Mesenchymal stem cell (in vitro differentiated cells and primary cell): ENCODE measurements around the gene TCHP.
A peak's percentile ranks its signal among the peaks of the same experiment; 100 is the strongest.

Experiments used
- DNase-seq: peaks from one replicate; pipeline ENCODE4 v3.0.0-alpha.2; 2013
- H2AFZ ChIP-seq: one replicate; pipeline ENCODE4 v1.6.1; 2013; ENCODE audit warnings: low read depth, mild to moderate bottlenecking, control low read depth, inconsistent platforms, low read length, moderate library complexity
- H2AK5ac ChIP-seq: 2 replicates; pipeline ENCODE4 v1.6.1; 2013; ENCODE audit warnings: low read length, moderate library complexity, mild to moderate bottlenecking, inconsistent platforms; ENCODE audit not compliant: severe bottlenecking
- H2BK120ac ChIP-seq: one replicate; pipeline ENCODE4 v1.6.1; 2013; ENCODE audit warnings: low read depth, mild to moderate bottlenecking, inconsistent platforms, low read length, moderate library complexity
- H2BK12ac ChIP-seq, 2 experiments: one replicate each; pipeline ENCODE4 v1.6.1; 2013; ENCODE audit warnings: inconsistent platforms in 2 of 2, low read length in 2 of 2, mild to moderate bottlenecking in 2 of 2, moderate library complexity in 2 of 2, control low read depth in 1 of 2
- H2BK15ac ChIP-seq: one replicate; pipeline ENCODE4 v1.6.1; 2013; ENCODE audit warnings: mild to moderate bottlenecking, low read depth, inconsistent platforms; ENCODE audit not compliant: poor library complexity, severe bottlenecking
- H2BK5ac ChIP-seq: 2 replicates; pipeline ENCODE4 v1.6.1; 2013; ENCODE audit warnings: low read depth, mild to moderate bottlenecking, low read length, control low read depth, inconsistent platforms; ENCODE audit not compliant: poor library complexity, severe bottlenecking
- H3K14ac ChIP-seq, 2 experiments: one replicate each; pipeline ENCODE4 v1.6.1; 2013; ENCODE audit warnings: inconsistent platforms in 2 of 2, low read length in 2 of 2, control low read depth in 1 of 2, mild to moderate bottlenecking in 1 of 2, moderate library complexity in 1 of 2
- H3K18ac ChIP-seq, 2 experiments: one replicate each; pipeline ENCODE4 v1.6.1; 2013; ENCODE audit warnings: inconsistent platforms in 2 of 2, low read length in 2 of 2, control low read depth in 1 of 2, low read depth in 1 of 2, mild to moderate bottlenecking in 1 of 2
- H3K23ac ChIP-seq, 2 experiments: one replicate each; pipeline ENCODE4 v1.6.1; 2013; ENCODE audit warnings: inconsistent platforms in 2 of 2, low read length in 2 of 2, mild to moderate bottlenecking in 2 of 2, moderate library complexity in 2 of 2, control low read depth in 1 of 2
- H3K27ac ChIP-seq: 2 replicates; pipeline ENCODE4 v1.5.1; 2013; ENCODE audit warnings: mild to moderate bottlenecking, moderate library complexity, low read length, control low read depth, inconsistent platforms; ENCODE audit not compliant: poor library complexity, severe bottlenecking
- H3K27me3 ChIP-seq, 2 experiments: 2 replicates each; pipeline versions ENCODE4 v1.6.1 to v1.7.0; 2013; ENCODE audit warnings: low read length in 2 of 2, mild to moderate bottlenecking in 2 of 2, moderate library complexity in 2 of 2, control low read depth in 1 of 2, inconsistent platforms in 1 of 2; ENCODE audit not compliant: control insufficient read depth in 1 of 2, insufficient read depth in 1 of 2
- H3K36me3 ChIP-seq, 2 experiments: 2 replicates each; pipeline versions ENCODE4 v1.6.1 to v1.7.0; 2013; ENCODE audit warnings: low read length in 2 of 2, control low read depth in 1 of 2, inconsistent platforms in 1 of 2, low read depth in 1 of 2, mild to moderate bottlenecking in 1 of 2; ENCODE audit not compliant: insufficient read depth in 2 of 2, control insufficient read depth in 1 of 2
- H3K4ac ChIP-seq, 2 experiments: one replicate each; pipeline ENCODE4 v1.6.1; 2013; ENCODE audit warnings: inconsistent platforms in 2 of 2, low read length in 2 of 2, mild to moderate bottlenecking in 2 of 2, moderate library complexity in 2 of 2, control low read depth in 1 of 2, low read depth in 1 of 2
- H3K4me1 ChIP-seq: 2 replicates; pipeline ENCODE4 v1.6.1; 2013; ENCODE audit warnings: low read depth, low read length, control low read depth; ENCODE audit not compliant: control insufficient read depth, insufficient read depth
- H3K4me2 ChIP-seq: 2 replicates; pipeline ENCODE4 v1.6.1; 2013; ENCODE audit warnings: low read length, mild to moderate bottlenecking, inconsistent platforms; ENCODE audit not compliant: poor library complexity, severe bottlenecking
- H3K4me3 ChIP-seq, 2 experiments: 2 replicates each; pipeline versions ENCODE4 v1.5.1 to v1.7.0; 2013; ENCODE audit warnings: low read length in 2 of 2, mild to moderate bottlenecking in 2 of 2, control low read depth in 1 of 2, low read depth in 1 of 2; ENCODE audit not compliant: insufficient read depth in 1 of 2
- H3K79me1 ChIP-seq: replicated peaks from 2 replicates; pipeline ENCODE4 v1.6.1; 2013; ENCODE audit warnings: mild to moderate bottlenecking, control low read depth, low read length, inconsistent platforms; ENCODE audit not compliant: poor library complexity, severe bottlenecking
- H3K9ac ChIP-seq: 2 replicates; pipeline ENCODE4 v1.7.0; 2013; ENCODE audit warnings: mild to moderate bottlenecking, low read length, moderate library complexity
- H3K9me3 ChIP-seq: 2 replicates; pipeline ENCODE4 v1.7.0; 2013; ENCODE audit warnings: mild to moderate bottlenecking, low read length; ENCODE audit not compliant: control insufficient read depth
- H4K8ac ChIP-seq: one replicate; pipeline ENCODE4 v1.6.1; 2013; ENCODE audit warnings: inconsistent platforms, mild to moderate bottlenecking, low read length, moderate library complexity
- H4K91ac ChIP-seq: one replicate; pipeline ENCODE4 v1.6.1; 2013; ENCODE audit warnings: mild to moderate bottlenecking, low read length, inconsistent platforms
- WGBS: methylation state at CpG from one replicate; pipeline ENCODE4 v1.1.7; 2013; ENCODE audit warnings: mixed read lengths; 5-methylcytosine and 5-hydroxymethylcytosine counted together

TCHP gene

GRCh38 chr12:109863847-109864712 is 36.0 kb upstream of the TCHP start:
- WGBS: 71% methylated on average over 8 of the region's 9 CpGs
- peak; percentile 80 for DNase-seq
- peak overlapping the region; percentile 61 for H2BK120ac ChIP-seq

DNA sequence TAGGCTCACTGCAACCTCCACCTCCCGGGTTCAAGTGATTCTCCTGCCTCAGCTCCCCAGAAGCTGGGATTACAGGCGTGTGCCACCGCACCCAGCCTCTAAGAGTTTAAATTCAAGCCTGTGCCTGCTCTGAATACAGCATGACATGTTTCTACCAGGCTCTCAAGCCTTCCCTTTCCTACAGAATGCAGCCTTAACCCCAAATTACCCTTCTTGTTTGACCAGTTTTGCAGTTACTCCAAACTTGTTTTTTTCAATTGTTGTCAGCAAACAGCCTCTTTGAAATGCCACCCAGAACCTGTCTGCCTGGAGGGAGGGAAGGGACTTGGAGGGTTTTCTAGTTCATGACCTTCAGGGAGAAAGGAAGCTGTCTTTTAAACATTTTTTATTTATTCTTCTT is 35.2 kb upstream of the TCHP start:
- Histone ChIP-seq H3K4me1 (peaks cover 23% of the 10 kb centered on the region), H2BK15ac (no peak overlapping the region), H4K8ac (no peak overlapping the region), H3K79me1 (peaks cover 28% of the 10 kb centered on the region), H3K4me2 (no peak overlapping the region), H2BK120ac (no peak overlapping the region), H3K27ac (no peak overlapping the region), H3K4ac (no peak overlapping the region), H3K9ac (no peak overlapping the region), H3K18ac (no peak overlapping the region), H2BK5ac (no peak overlapping the region), H2AFZ (no peak overlapping the region), H2BK12ac (no peak overlapping the region), H2AK5ac (no peak overlapping the region), H4K91ac (no peak overlapping the region), H3K14ac (no peak overlapping the region), H3K23ac (no peak overlapping the region), H3K27me3 (no peaks in the 10 kb centered on the region), H3K4me3 (no peak overlapping the region), H3K9me3 (no peaks in the 10 kb centered on the region), H3K36me3 (peaks cover 2 to 10% of the 10 kb centered on the region in 2 experiments)
- no peak for DNase-seq
- 98% methylated on average over 3 of the region's 3 CpGs for WGBS

More at GRCh38 chr12:109863847-109864712, 36.0 kb upstream of the TCHP start:
- Histone ChIP-seq H2BK5ac (no peak overlapping the region), H4K91ac (peak overlapping the region; percentile 75), H3K18ac (peak overlapping the region; percentile 29 to 85), H3K4me3 (no peak overlapping the region), H3K27me3 (no peaks in the 10 kb centered on the region), H3K4ac (peak overlapping the region in 1 of 2 experiments; percentile 20), H3K27ac (no peak overlapping the region), H2AFZ (no peak overlapping the region), H3K4me1 (peaks cover 23% of the 10 kb centered on the region), H3K9me3 (no peaks in the 10 kb centered on the region), H2AK5ac (peak overlapping the region; percentile 20), H4K8ac (peak overlapping the region; percentile 79), H3K23ac (peak overlapping the region in 1 of 2 experiments; percentile 47), H2BK12ac (peak overlapping the region; percentile 25 to 67), H2BK15ac (no peak overlapping the region), H3K14ac (peak overlapping the region in 1 of 2 experiments; percentile 26), H3K9ac (no peak overlapping the region), H3K4me2 (no peak overlapping the region), H3K79me1 (peaks cover 26% of the 10 kb centered on the region), H3K36me3 (peaks cover 2 to 10% of the 10 kb centered on the region in 2 experiments)

DNA sequence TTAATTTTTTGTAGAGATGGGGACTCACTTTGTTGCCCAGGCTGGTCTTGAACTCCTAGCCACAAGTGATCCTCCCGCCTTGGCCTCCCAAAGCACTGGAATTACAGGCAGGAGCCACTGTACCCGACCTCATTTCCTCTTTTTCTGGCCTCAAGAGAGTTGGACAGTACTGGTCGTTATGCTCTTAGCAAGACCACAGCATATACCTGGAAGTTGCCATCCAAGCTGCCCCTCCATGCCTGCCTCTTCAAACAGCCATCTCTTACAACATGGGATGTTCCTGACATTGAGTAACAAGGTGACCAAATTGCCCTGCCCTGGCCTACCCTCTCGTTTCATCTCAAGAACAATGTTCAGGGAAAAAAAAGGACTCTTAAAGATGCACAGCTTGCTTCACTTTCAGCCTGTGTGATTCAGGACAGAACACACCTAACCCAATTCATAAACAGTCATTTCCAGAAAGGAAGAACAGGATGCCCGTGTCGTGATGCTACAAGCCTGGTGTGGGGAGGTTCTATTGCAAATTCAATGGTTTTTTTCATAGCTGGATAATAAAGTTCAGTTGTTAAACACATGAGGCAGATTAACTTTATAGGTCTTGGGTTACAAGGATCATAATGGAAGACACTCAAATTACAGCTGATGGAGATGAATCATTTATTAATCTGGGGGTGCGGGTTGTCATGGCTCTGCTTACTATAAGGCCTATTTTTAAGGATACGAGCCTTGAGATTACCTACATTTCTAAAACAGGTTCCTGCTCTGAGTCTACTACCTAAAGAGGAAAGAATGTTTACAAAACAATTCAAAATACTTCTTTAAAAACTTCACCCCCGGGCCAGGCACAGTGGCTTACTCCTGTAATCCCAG is 31.7 kb upstream of the TCHP start:
- Histone ChIP-seq H2BK12ac (no peak overlapping the region), H2BK5ac (no peak overlapping the region), H3K36me3 (peaks cover 0 to 10% of the 10 kb centered on the region in 2 experiments), H4K8ac (no peak overlapping the region), H3K23ac (no peak overlapping the region), H3K4me3 (no peak overlapping the region), H3K27me3 (no peaks in the 10 kb centered on the region), H3K14ac (no peak overlapping the region), H2BK15ac (no peak overlapping the region), H2AK5ac (no peak overlapping the region), H3K79me1 (peaks cover 34% of the 10 kb centered on the region), H3K4me1 (peaks cover 8% of the 10 kb centered on the region), H3K4ac (no peak overlapping the region), H3K9ac (no peak overlapping the region), H3K27ac (no peak overlapping the region), H2AFZ (no peak overlapping the region), H3K18ac (no peak overlapping the region), H3K4me2 (no peak overlapping the region), H2BK120ac (no peak overlapping the region), H4K91ac (no peak overlapping the region), H3K9me3 (no peaks in the 10 kb centered on the region)
- DNase-seq: no peak
- WGBS: 87% methylated on average over 9 of the region's 9 CpGs

GRCh38 chr12:109870648-109871047 is 29.4 kb upstream of the TCHP start:
- H3K4ac ChIP-seq: no peak overlapping the region
- H3K9ac ChIP-seq: peak overlapping the region; percentile 47
- H2BK120ac ChIP-seq: no peak overlapping the region
- no peak overlapping the region for H4K91ac ChIP-seq
- no peak overlapping the region for H3K23ac ChIP-seq
- no peak overlapping the region for H2BK15ac ChIP-seq
- peak; percentile 40 for DNase-seq
- H3K14ac ChIP-seq: no peak overlapping the region
- no peaks in the 10 kb centered on the region for H3K9me3 ChIP-seq
- H2AK5ac ChIP-seq: no peak overlapping the region
- no peak overlapping the region for H3K4me2 ChIP-seq
- WGBS: 82% methylated on average over 2 of the region's 2 CpGs
- H3K4me1 ChIP-seq: no peaks in the 10 kb centered on the region
- H4K8ac ChIP-seq: no peak overlapping the region
- no peak overlapping the region for H3K4me3 ChIP-seq
- H3K79me1 ChIP-seq: peaks cover 40% of the 10 kb centered on the region
- H2BK5ac ChIP-seq: no peak overlapping the region
- no peak overlapping the region for H3K27ac ChIP-seq
- H2BK12ac ChIP-seq: no peak overlapping the region
- H3K27me3 ChIP-seq: no peaks in the 10 kb centered on the region
- H3K36me3 ChIP-seq: peaks cover 0 to 10% of the 10 kb centered on the region in 2 experiments
- H3K18ac ChIP-seq: no peak overlapping the region
- no peak overlapping the region for H2AFZ ChIP-seq
